GM12878 (cell line): ENCODE measurements around the gene LAMA4.

ENCODE experiments used
- CTCF ChIP-seq, 3 experiments: IDR thresholded peaks in 2 of 3; conservative IDR thresholded peaks in 1 of 3; 2 replicates each; pipeline ENCODE4 v1.5.1; 2011; ENCODE audit warnings: low read depth in 3 of 3, low read length in 3 of 3, mild to moderate bottlenecking in 3 of 3, control low read depth in 2 of 3, moderate library complexity in 2 of 3, inconsistent platforms in 1 of 3, mixed read lengths in 1 of 3; ENCODE audit not compliant: control insufficient read depth in 2 of 3, insufficient read depth in 1 of 3; ENCODE audit errors: extremely low read depth in 1 of 3
- EZH2 ChIP-seq: IDR thresholded peaks from 2 replicates; pipeline ENCODE4 v1.6.1; 2012; ENCODE audit warnings: low read depth, mild to moderate bottlenecking, control low read depth, inconsistent platforms, low read length, borderline replicate concordance; ENCODE audit not compliant: control insufficient read depth
- MEF2B ChIP-seq: fragments of 450-650 bp; IDR thresholded peaks from 2 replicates; pipeline ENCODE4 v1.6.1; 2018; ENCODE audit warnings: mild to moderate bottlenecking, moderate library complexity; ENCODE audit not compliant: partially characterized antibody, poor library complexity, severe bottlenecking
- POLR2AphosphoS5 ChIP-seq: IDR thresholded peaks from 2 replicates; pipeline ENCODE4 v1.6.1; 2011; ENCODE audit warnings: mild to moderate bottlenecking, low read length, inconsistent platforms
- RFX5 ChIP-seq: IDR thresholded peaks from 2 replicates; pipeline ENCODE4 v1.6.1; 2011; ENCODE audit warnings: low read depth, low read length, improper control_type of control experiment
- STAT3 ChIP-seq: IDR thresholded peaks from 2 replicates; pipeline ENCODE4 v1.6.1; 2011; ENCODE audit warnings: low read depth, low read length, improper control_type of control experiment
- TAF1 ChIP-seq: IDR thresholded peaks from 2 replicates; pipeline ENCODE4 v1.6.1; 2011; ENCODE audit warnings: mild to moderate bottlenecking, low read depth, low read length, borderline replicate concordance
- ZNF24 ChIP-seq: fragments of 450-650 bp; IDR thresholded peaks from 2 replicates; pipeline ENCODE4 v1.6.1; 2017; ENCODE audit warnings: antibody characterized with exemption, mild to moderate bottlenecking
- ZSCAN29 ChIP-seq: fragments of 450-650 bp; IDR thresholded peaks from 2 replicates; pipeline ENCODE4 v1.6.1; 2017; ENCODE audit warnings: mild to moderate bottlenecking, moderate library complexity
- TF ChIP-seq, protein P1 (sequence below): IDR thresholded peaks from 2 replicates; pipeline ENCODE4 v1.6.1; 2011; ENCODE audit warnings: low read depth, mild to moderate bottlenecking, low read length, moderate library complexity, borderline replicate concordance; ENCODE audit errors: extremely low read depth

DNA sequence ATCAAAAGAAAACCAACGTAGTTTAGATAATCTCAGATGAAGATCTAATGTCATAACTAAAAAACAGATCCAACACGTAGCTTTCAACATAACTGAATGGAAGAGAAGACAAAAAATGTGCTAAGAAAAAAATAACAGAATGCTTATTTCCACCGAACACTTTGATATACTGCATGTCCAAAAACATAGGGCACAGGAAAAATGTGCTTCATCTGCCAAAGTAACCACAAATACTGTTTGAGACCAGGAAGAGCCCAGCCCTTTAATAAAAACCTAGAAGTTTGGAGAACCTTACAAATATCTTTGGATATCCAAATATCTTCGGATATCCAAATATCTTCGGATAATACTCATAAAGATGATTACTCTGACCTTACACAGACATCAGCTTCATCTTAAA lies 19.8 kb downstream of the LAMA4 start:
- TF ChIP-seq CTCF (IDR thresholded peaks at IDR 0.05 in 2 of 3, conservative IDR thresholded peaks at IDR 0.05 in 1 of 3; ENCODE audit: control insufficient read depth in 2 of 3, extremely low read depth in 1 of 3, insufficient read depth in 1 of 3, low read depth in 3 of 3, low read length in 3 of 3) (no peak), POLR2AphosphoS5 (no peak), EZH2 (no peak), MEF2B (no peak), ZSCAN29 (no peak), TAF1 (no peak), STAT3 (no peak), ZNF24 (no peak), RFX5 (no peak)
- TF ChIP-seq, protein P1, sequence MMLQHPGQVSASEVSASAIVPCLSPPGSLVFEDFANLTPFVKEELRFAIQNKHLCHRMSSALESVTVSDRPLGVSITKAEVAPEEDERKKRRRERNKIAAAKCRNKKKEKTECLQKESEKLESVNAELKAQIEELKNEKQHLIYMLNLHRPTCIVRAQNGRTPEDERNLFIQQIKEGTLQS: no peak
